B cell (primary cell): ENCODE results near the gene DCAKD. TPM values are rescaled to one million over a fixed set of nuclear protein-coding genes. Genes with fewer than 3 reads are reported as not detected.

Experiments used
- ATAC-seq: fragments of 200-7000 bp; cut with Tn5 transposase; one replicate; pipeline ENCODE4 v1.10.0; 2021; ENCODE audit warnings: low read depth, mild to moderate bottlenecking, moderate number of reproducible peaks, moderate library complexity
- CTCF ChIA-PET: fragments of 350-600 bp; sonication (Branson Sonifier 250); formaldehyde crosslinking; loops from one replicate; lab custom pipeline; 2021; ENCODE audit warnings: antibody characterized with exemption, inconsistent platforms; lab: Charles Lee
- POLR2A ChIA-PET: fragments of 350-600 bp; sonication (Branson Sonifier 250); formaldehyde crosslinking; loops from one replicate; lab custom pipeline; 2021; ENCODE audit warnings: antibody characterized with exemption; lab: Charles Lee
- DNase-seq: peaks from one replicate; pipeline ENCODE4 v3.0.0; 2013
- H2AFZ ChIP-seq: 2 replicates; pipeline ENCODE4 v1.6.1; 2012; ENCODE audit warnings: mild to moderate bottlenecking, low read depth, low read length; ENCODE audit not compliant: insufficient read depth, poor library complexity, severe bottlenecking
- H3K27ac ChIP-seq, 2 donors: 1 replicate in 1 of 2; 2 replicates in 1 of 2; pipeline ENCODE4 v1.5.1; 2012 to 2013; ENCODE audit warnings: low read length in 2 of 2, mild to moderate bottlenecking in 2 of 2, moderate library complexity in 1 of 2
- H3K27me3 ChIP-seq, 4 experiments: fragments of 200-600 bp in 1 of 4; sonication (generic) in 1 of 4; replicated peaks in 1 of 4; 1 replicate in 2 of 4; 2 replicates in 2 of 4; pipeline versions ENCODE4 v1.6.1 to v1.7.0; 2013 to 2016; ENCODE audit warnings: low read length in 3 of 4, mild to moderate bottlenecking in 2 of 4, mixed read lengths in 1 of 4, moderate library complexity in 1 of 4; ENCODE audit not compliant: insufficient read depth in 4 of 4, control insufficient read depth in 3 of 4; ENCODE audit errors: control extremely low read depth in 1 of 4
- H3K36me3 ChIP-seq, 2 experiments: replicated peaks in 1 of 2; 1 replicate in 1 of 2; 2 replicates in 1 of 2; pipeline versions ENCODE4 v1.6.1 to v1.7.1; 2013; ENCODE audit warnings: low read length in 1 of 2; ENCODE audit not compliant: insufficient read depth in 2 of 2, control insufficient read depth in 1 of 2; ENCODE audit errors: control extremely low read depth in 1 of 2, extremely low read depth in 1 of 2
- H3K4me1 ChIP-seq, 2 donors: fragments of 200-600 bp in 1 of 2; sonication (generic) in 1 of 2; 1 replicate in 1 of 2; 2 replicates in 1 of 2; pipeline versions ENCODE4 v1.5.1 to v1.6.1; 2013 to 2017; ENCODE audit warnings: low read length in 2 of 2; ENCODE audit not compliant: control insufficient read depth in 2 of 2, insufficient read depth in 2 of 2
- H3K4me2 ChIP-seq: replicated peaks from 2 replicates; pipeline ENCODE3; 2012; ENCODE audit warnings: mild to moderate bottlenecking, low read depth, low read length; ENCODE audit not compliant: poor library complexity, severe bottlenecking
- H3K4me3 ChIP-seq, 5 experiments: fragments of 200-600 bp in 1 of 5; sonication (generic) in 1 of 5; 1 replicate in 3 of 5; 2 replicates in 2 of 5; pipeline versions ENCODE4 v1.5.1 to v1.7.0; 2011 to 2016; ENCODE audit warnings: low read length in 4 of 5, mild to moderate bottlenecking in 4 of 5, low read depth in 2 of 5, control low read depth in 1 of 5, moderate library complexity in 1 of 5; ENCODE audit not compliant: insufficient read depth in 1 of 5; ENCODE audit errors: control extremely low read depth in 1 of 5, extremely low read depth in 1 of 5
- H3K79me2 ChIP-seq: fragments of 200-600 bp; sonication (generic); one replicate; pipeline ENCODE4 v1.6.0; 2016; ENCODE audit warnings: low read length; ENCODE audit not compliant: control insufficient read depth, insufficient read depth
- H3K9ac ChIP-seq: fragments of 200-600 bp; sonication (generic); 2 replicates; pipeline ENCODE4 v1.6.1; 2017; ENCODE audit warnings: mild to moderate bottlenecking, low read length, moderate library complexity
- H3K9me3 ChIP-seq, 3 donors: one replicate each; pipeline versions ENCODE4 v1.6.1 to v1.7.1; 2013; ENCODE audit warnings: low read length in 2 of 3; ENCODE audit not compliant: control insufficient read depth in 2 of 3, insufficient read depth in 1 of 3; ENCODE audit errors: control extremely low read depth in 1 of 3
- H4K20me1 ChIP-seq: 2 replicates; pipeline ENCODE4 v1.6.0; 2012; ENCODE audit warnings: mild to moderate bottlenecking, low read length; ENCODE audit not compliant: insufficient read depth, control insufficient read depth, poor library complexity, severe bottlenecking
- H3K27ac Mint-ChIP-seq: one replicate; pipeline ENCODE4 v1.8.0; 2021; ENCODE audit warnings: mixed read lengths
- H3K27me3 Mint-ChIP-seq: one replicate; pipeline ENCODE4 v1.8.0; 2021; ENCODE audit warnings: mixed read lengths
- H3K4me1 Mint-ChIP-seq: one replicate; pipeline ENCODE4 v1.8.0; 2021; ENCODE audit warnings: mixed read lengths
- H3K4me3 Mint-ChIP-seq: one replicate; pipeline ENCODE4 v1.8.0; 2021; ENCODE audit warnings: mixed read lengths
- H3K9me3 Mint-ChIP-seq: one replicate; pipeline ENCODE4 v1.8.0; 2022; ENCODE audit warnings: mixed read lengths; ENCODE audit not compliant: insufficient read depth
- EZH2 ChIP-seq: IDR thresholded peaks from 2 replicates; pipeline ENCODE4 v1.6.1; 2012; ENCODE audit warnings: borderline replicate concordance, low read depth, mild to moderate bottlenecking, moderate library complexity, low read length; ENCODE audit not compliant: insufficient read depth, poor library complexity, severe bottlenecking
- WGBS: methylation state at CpG from one replicate; pipeline ENCODE4 v1.1.5; 2013; ENCODE audit warnings: missing lambda C conversion rate; ENCODE audit not compliant: insufficient coverage; 5-methylcytosine and 5-hydroxymethylcytosine counted together
- intact Hi-C: fragments of 100-400 bp; cut with micrococcal nuclease; formaldehyde crosslinking; loops from one replicate; pipeline ENCODE4 v1.10.0; 2022
- polyA plus RNA-seq: library from polyadenylated mRNA; depleted of rRNA; stranded (reverse); fragments of >200 nt; gene quantifications from 2 replicates; pipeline ENCODE4 v1.2.3, GENCODE V29; 2012
- total RNA-seq, 2 donors: library from RNA; stranded (reverse); fragments of 120-200 nt in 1 of 2; gene quantifications; 1 replicate in 1 of 2; 2 replicates in 1 of 2; pipeline versions ENCODE4 v1.2.3 to v1.2.4, GENCODE V29; 2013 to 2022
- TF ChIP-seq, protein P1 (sequence below): fragments of 200-600 bp; IDR thresholded peaks from one replicate; pipeline ENCODE4 v1.8.0; 2022; ENCODE audit warnings: antibody characterized with exemption, mild to moderate bottlenecking

Gene DCAKD
- total and polyA plus RNA-seq, 2 donors (not counting 1 experiment from before 2014, with no cell fraction given): 20.6 to 31.5 TPM

DNA sequence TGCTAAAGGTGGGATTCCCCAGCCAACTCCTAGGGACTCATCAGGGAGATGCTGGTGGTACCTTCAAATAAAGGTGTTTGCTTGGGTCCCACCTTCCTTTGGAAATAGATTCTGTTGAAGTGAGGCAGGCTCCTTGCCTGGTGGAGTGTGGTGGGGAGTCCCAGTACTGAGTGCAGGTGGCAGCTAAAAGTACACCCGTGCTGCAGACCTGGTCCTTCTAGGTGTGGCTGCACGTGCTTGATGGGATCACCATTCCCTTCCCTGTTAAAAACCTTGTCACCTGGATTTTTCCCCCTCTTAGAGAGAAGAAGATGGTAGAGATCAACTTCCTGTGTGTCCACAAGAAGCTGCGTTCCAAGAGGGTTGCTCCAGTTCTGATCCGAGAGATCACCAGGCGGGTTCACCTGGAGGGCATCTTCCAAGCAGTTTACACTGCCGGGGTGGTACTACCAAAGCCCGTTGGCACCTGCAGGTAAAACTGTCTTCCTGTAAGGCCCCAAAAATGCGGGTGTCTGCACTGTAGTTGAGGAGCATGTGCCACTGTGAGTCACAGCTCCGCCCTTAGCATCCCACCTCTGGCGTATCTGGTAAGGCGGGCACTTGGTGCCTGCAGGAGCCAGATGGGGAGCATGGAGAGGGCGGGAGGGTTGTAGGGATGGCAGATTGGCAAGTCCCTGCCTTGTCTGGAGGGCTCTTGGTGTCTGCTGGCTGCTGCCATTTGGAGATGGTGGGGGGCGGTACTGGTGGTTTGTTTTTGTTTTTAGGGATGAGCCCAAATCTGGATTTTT is 46.8 kb upstream of the DCAKD start:
- Mint-ChIP-seq H3K9me3 (no peaks in the 10 kb centered on the region), H3K27me3 (no peaks in the 10 kb centered on the region), H3K4me1 (peaks cover 7% of the 10 kb centered on the region), H3K27ac (no peak overlapping the region), H3K4me3 (no peak overlapping the region)
- H4K20me1 ChIP-seq: peaks cover 5% of the 10 kb centered on the region
- ChIA-PET POLR2A (no interaction called here), CTCF (interaction anchor here (0.9 to 5.2 kb wide), 23 partner anchors 8 to 320 kb away, joined by 3 to 62 read pairs (median 5); partner anchors contain the start of genes ACBD4, NMT1 and PLCD3)
- H3K27me3 ChIP-seq: no peaks in the 10 kb centered on the region
- H3K27ac ChIP-seq: no peak overlapping the region
- WGBS: 97% methylated on average over 11 of the region's 13 CpGs
- no peaks in the 10 kb centered on the region for H3K9me3 ChIP-seq
- no peak overlapping the region for H3K4me3 ChIP-seq
- H2AFZ ChIP-seq: no peak overlapping the region
- intact Hi-C loops: no loop called here
- H3K9ac ChIP-seq: no peak overlapping the region
- H3K36me3 ChIP-seq: peaks cover 2 to 74% of the 10 kb centered on the region in 2 experiments
- H3K4me2 ChIP-seq: no peak overlapping the region
- no peak for TF ChIP-seq EZH2
- TF ChIP-seq, protein P1, sequence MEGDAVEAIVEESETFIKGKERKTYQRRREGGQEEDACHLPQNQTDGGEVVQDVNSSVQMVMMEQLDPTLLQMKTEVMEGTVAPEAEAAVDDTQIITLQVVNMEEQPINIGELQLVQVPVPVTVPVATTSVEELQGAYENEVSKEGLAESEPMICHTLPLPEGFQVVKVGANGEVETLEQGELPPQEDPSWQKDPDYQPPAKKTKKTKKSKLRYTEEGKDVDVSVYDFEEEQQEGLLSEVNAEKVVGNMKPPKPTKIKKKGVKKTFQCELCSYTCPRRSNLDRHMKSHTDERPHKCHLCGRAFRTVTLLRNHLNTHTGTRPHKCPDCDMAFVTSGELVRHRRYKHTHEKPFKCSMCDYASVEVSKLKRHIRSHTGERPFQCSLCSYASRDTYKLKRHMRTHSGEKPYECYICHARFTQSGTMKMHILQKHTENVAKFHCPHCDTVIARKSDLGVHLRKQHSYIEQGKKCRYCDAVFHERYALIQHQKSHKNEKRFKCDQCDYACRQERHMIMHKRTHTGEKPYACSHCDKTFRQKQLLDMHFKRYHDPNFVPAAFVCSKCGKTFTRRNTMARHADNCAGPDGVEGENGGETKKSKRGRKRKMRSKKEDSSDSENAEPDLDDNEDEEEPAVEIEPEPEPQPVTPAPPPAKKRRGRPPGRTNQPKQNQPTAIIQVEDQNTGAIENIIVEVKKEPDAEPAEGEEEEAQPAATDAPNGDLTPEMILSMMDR: no peak
- ATAC-seq (no peak), DNase-seq (no peak)
- H3K4me1 ChIP-seq: no peaks in the 10 kb centered on the region
- peaks cover 4% of the 10 kb centered on the region for H3K79me2 ChIP-seq

DNA sequence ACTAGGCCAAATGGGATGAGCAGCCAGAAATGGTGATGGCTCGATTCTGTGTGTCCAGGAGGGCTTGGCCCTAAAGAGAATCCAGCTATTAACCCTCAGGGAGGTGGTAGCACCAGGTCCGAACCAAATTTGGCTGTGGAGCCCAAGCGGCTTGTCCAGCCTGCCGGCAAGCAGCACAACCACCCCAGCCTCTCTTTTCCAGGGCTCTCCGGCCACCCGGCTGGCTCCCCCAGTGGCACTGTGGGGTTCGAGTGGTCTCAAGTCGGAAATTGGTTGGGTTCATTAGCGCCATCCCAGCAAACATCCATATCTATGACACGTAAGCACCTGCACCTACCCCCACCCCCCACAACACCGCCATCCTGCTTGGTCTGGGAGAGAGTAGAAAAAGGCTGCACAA is 45.5 kb upstream of the DCAKD start:
- POLR2A ChIA-PET: no interaction called here
- intact Hi-C loops: loop anchor here (2.0 kb wide), 1 partner anchor 36 kb away; the partner anchor contains the start of gene PLCD3
- TF ChIP-seq, protein P1: no peak
- TF ChIP-seq EZH2: no peak

More for the DNA sequence above, 45.5 kb upstream of the DCAKD start:
- H3K9ac ChIP-seq: no peak overlapping the region
- H3K27ac Mint-ChIP-seq: no peak overlapping the region
- ATAC-seq: no peak
- H3K9me3 Mint-ChIP-seq: no peaks in the 10 kb centered on the region
- H3K79me2 ChIP-seq: peaks cover 4% of the 10 kb centered on the region
- H3K27me3 ChIP-seq: no peaks in the 10 kb centered on the region
- no peak overlapping the region for H3K4me3 ChIP-seq
- CTCF ChIA-PET: interaction anchor here (1.4 to 5.2 kb wide), 4 partner anchors 14 to 176 kb away, joined by 3 to 62 read pairs (median 10); partner anchors contain the start of gene ACBD4
- H3K27ac ChIP-seq: no peak overlapping the region
- H3K4me1 Mint-ChIP-seq: peaks cover 7% of the 10 kb centered on the region
- no peaks in the 10 kb centered on the region for H3K27me3 Mint-ChIP-seq
- no peaks in the 10 kb centered on the region for H3K4me1 ChIP-seq
- H3K4me3 Mint-ChIP-seq: no peak overlapping the region
- WGBS: 98% methylated on average over 6 of the region's 11 CpGs
- peaks cover 10% of the 10 kb centered on the region for H4K20me1 ChIP-seq
- no peak overlapping the region for H3K4me2 ChIP-seq
- H3K36me3 ChIP-seq: peaks cover 2 to 72% of the 10 kb centered on the region in 2 experiments
- no peak for DNase-seq
- H2AFZ ChIP-seq: no peak overlapping the region
- H3K9me3 ChIP-seq: no peaks in the 10 kb centered on the region
